PC-9 (cell line): ENCODE results near the gene OR4D9. TPM values are rescaled to one million over a fixed set of nuclear protein-coding genes. Genes with fewer than 3 reads are reported as not detected.

Experiments
- BruUV-seq: library from RNA; stranded (reverse); fragments of 400-500 nt; replicated peaks from 2 replicates; lab custom pipeline; 2021; lab: Mats Ljungman, UMichigan
- CTCF ChIA-PET: fragments of 300-600 bp; sonication (Branson Sonifier 250); formaldehyde crosslinking; loops from one replicate; lab custom pipeline; 2022; ENCODE audit warnings: antibody characterized with exemption; lab: Charles Lee
- POLR2A ChIA-PET: fragments of 300-600 bp; sonication (Branson Sonifier 250); formaldehyde crosslinking; loops from one replicate; lab custom pipeline; 2022; ENCODE audit warnings: antibody characterized with exemption; ENCODE audit not compliant: unreplicated experiment; lab: Charles Lee
- DNase-seq, 2 experiments: peaks; one replicate each; pipeline versions ENCODE4 v3.0.0 to v3.0.0-alpha.2; 2015 to 2022; ENCODE audit warnings: mixed read lengths in 1 of 2
- H2AFZ ChIP-seq: fragments of 200-600 bp; sonication (generic); 2 replicates; pipeline ENCODE4 v1.8.1; 2017; ENCODE audit warnings: antibody characterized with exemption
- H3F3A ChIP-seq: fragments of 200-600 bp; sonication (generic); 2 replicates; pipeline ENCODE4 v1.8.1; 2017; ENCODE audit warnings: antibody characterized with exemption, mild to moderate bottlenecking, low read depth; ENCODE audit not compliant: insufficient read depth
- H3K27ac ChIP-seq: fragments of 200-600 bp; sonication (generic); 2 replicates; pipeline ENCODE4 v1.6.1; 2016; ENCODE audit warnings: mixed run types
- H3K27me3 ChIP-seq: fragments of 200-600 bp; sonication (generic); 2 replicates; pipeline ENCODE4 v1.6.1; 2016; ENCODE audit warnings: low read depth, mixed run types; ENCODE audit not compliant: insufficient read depth
- H3K36me3 ChIP-seq: fragments of 200-600 bp; sonication (generic); 2 replicates; pipeline ENCODE4 v1.6.1; 2016; ENCODE audit warnings: low read depth, mixed run types
- H3K4me1 ChIP-seq: fragments of 200-600 bp; sonication (generic); replicated peaks from 2 replicates; pipeline ENCODE4 v1.6.1; 2016; ENCODE audit warnings: mixed run types; ENCODE audit not compliant: insufficient read depth
- H3K4me2 ChIP-seq: fragments of 200-600 bp; sonication (generic); 2 replicates; pipeline ENCODE4 v1.6.1; 2017; ENCODE audit warnings: mixed run types
- H3K4me3 ChIP-seq: fragments of 200-600 bp; sonication (generic); 2 replicates; pipeline ENCODE4 v1.6.1; 2016; ENCODE audit warnings: mixed run types
- H3K79me2 ChIP-seq: fragments of 200-600 bp; sonication (generic); 2 replicates; pipeline ENCODE4 v1.6.1; 2017; ENCODE audit warnings: low read depth, mixed run types
- H3K9me2 ChIP-seq: fragments of 200-600 bp; sonication (generic); 2 replicates; pipeline ENCODE4 v1.8.1; 2017; ENCODE audit warnings: mild to moderate bottlenecking; ENCODE audit not compliant: insufficient read depth
- H3K9me3 ChIP-seq: fragments of 200-600 bp; sonication (generic); 2 replicates; pipeline ENCODE4 v1.8.1; 2016; ENCODE audit warnings: low read depth; ENCODE audit not compliant: insufficient read depth
- H4K20me1 ChIP-seq: fragments of 200-600 bp; sonication (generic); 2 replicates; pipeline ENCODE4 v1.8.1; 2017; ENCODE audit not compliant: insufficient read depth
- EZH2 ChIP-seq: fragments of 200-600 bp; sonication (generic); IDR thresholded peaks from 2 replicates; pipeline ENCODE4 v1.8.0; 2017; ENCODE audit warnings: antibody characterized with exemption, low read depth
- intact Hi-C: fragments of 100-400 bp; cut with micrococcal nuclease; formaldehyde crosslinking; loops from one replicate; pipeline ENCODE4 v1.10.0; 2022; ENCODE audit not compliant: unreplicated experiment
- total RNA-seq: library from RNA; stranded (reverse); gene quantifications from 2 replicates; pipeline ENCODE4 v1.2.3, GENCODE V29; 2021
- TF ChIP-seq, protein P1 (sequence below): fragments of 200-600 bp; sonication (generic); conservative IDR thresholded peaks from 2 replicates; pipeline ENCODE4 v1.6.1; 2017; ENCODE audit warnings: mixed run types, antibody characterized with exemption, mild to moderate bottlenecking, moderate library complexity

The OR4D9 gene
- total RNA-seq, 1 experiment from 2014 or later, result not detected

DNA sequence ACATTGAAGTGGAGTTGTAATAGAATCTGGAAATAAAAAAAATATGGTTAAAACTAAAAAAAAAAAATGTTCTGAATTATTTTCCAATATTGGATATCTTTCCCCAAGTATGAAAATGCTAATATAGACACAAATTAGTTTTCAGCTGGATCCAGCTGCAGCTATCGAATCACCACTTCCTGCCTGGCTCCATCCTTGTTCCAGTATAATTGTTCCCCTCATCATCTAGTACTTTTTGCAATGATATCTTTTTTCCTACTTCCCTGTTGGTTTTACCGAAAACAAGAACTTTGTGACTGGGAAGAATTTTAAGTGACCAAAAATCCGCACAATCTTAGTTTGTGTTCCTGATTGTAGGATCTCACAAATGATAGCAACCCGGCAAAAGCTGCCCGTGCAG is 9.4 kb downstream of the OR4D9 start:
- Histone ChIP-seq H3K9me3 (no peaks in the 10 kb centered on the region), H3K79me2 (no peaks in the 10 kb centered on the region), H4K20me1 (no peaks in the 10 kb centered on the region), H3K27ac (no peak overlapping the region), H2AFZ (no peak overlapping the region), H3K36me3 (no peaks in the 10 kb centered on the region), H3K4me1 (no peaks in the 10 kb centered on the region), H3K4me3 (no peak overlapping the region), H3F3A (no peaks in the 10 kb centered on the region), H3K9me2 (no peaks in the 10 kb centered on the region), H3K4me2 (no peak overlapping the region), H3K27me3 (peaks cover 55% of the 10 kb centered on the region)
- POLR2A ChIA-PET, result no interaction called here
- TF ChIP-seq EZH2, result no peak
- TF ChIP-seq, protein P1, sequence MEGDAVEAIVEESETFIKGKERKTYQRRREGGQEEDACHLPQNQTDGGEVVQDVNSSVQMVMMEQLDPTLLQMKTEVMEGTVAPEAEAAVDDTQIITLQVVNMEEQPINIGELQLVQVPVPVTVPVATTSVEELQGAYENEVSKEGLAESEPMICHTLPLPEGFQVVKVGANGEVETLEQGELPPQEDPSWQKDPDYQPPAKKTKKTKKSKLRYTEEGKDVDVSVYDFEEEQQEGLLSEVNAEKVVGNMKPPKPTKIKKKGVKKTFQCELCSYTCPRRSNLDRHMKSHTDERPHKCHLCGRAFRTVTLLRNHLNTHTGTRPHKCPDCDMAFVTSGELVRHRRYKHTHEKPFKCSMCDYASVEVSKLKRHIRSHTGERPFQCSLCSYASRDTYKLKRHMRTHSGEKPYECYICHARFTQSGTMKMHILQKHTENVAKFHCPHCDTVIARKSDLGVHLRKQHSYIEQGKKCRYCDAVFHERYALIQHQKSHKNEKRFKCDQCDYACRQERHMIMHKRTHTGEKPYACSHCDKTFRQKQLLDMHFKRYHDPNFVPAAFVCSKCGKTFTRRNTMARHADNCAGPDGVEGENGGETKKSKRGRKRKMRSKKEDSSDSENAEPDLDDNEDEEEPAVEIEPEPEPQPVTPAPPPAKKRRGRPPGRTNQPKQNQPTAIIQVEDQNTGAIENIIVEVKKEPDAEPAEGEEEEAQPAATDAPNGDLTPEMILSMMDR, result no peak
- intact Hi-C loops, result no loop called here
- CTCF ChIA-PET, result interaction anchor here (0.6 kb wide), 1 partner anchor 284 kb away, joined by 5 read pairs; no protein-coding TSS in a partner anchor
- no TSS peak for BruUV-seq
- DNase-seq, result no peak

DNA sequence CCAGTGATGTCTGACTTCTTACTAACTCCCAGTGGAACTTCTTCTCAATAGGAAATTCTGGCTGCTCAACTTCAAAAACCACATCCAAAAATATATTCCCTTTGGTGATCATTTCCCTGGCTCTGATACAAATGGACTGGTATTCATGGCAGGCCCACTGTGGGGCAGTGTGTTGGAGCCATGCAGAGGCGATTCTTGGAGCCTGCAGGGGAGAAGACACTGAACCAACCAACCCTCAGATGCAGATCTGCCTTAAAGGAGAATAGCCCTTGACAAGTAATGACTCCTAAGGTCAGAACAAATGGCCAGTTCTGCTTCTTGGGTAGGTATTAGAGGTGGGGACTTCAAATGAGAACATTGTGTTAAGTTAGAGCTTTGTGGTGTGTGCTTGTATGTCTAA is 12.2 kb downstream of the OR4D9 start:
- no peaks in the 10 kb centered on the region for H3K4me1 ChIP-seq
- no peak overlapping the region for H2AFZ ChIP-seq
- H4K20me1 ChIP-seq, result no peaks in the 10 kb centered on the region
- H3K9me2 ChIP-seq, result no peaks in the 10 kb centered on the region
- ChIA-PET POLR2A (no interaction called here), CTCF (no interaction called here)
- no peak overlapping the region for H3K4me3 ChIP-seq
- TF ChIP-seq, protein P1, result no peak
- no peak for TF ChIP-seq EZH2
- H3K27me3 ChIP-seq, result peaks cover 37% of the 10 kb centered on the region
- H3K9me3 ChIP-seq, result no peaks in the 10 kb centered on the region
- H3K36me3 ChIP-seq, result no peaks in the 10 kb centered on the region
- BruUV-seq, result no TSS peak
- intact Hi-C loops, result no loop called here
- no peak overlapping the region for H3K27ac ChIP-seq
- H3F3A ChIP-seq, result no peaks in the 10 kb centered on the region
- no peak for DNase-seq
- no peaks in the 10 kb centered on the region for H3K79me2 ChIP-seq
- H3K4me2 ChIP-seq, result no peak overlapping the region

DNA sequence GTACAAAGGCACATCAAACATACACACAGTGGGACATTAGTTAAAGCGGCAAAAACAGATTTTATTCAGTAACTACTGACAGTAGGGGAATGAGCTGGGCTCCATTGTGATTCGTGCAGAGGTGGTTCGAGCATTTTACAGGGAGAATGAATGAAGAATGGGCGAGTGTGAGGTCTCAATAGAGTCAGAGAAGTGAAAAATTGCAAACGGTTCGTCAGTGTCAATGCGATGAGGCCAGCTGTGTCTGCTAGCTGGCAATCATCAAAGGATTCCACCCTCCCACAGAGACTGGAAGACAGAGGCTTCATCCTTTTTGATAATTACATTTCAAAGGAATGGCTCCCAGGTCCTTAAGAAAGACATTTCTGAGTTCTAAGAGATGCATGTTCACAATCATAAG is 17.4 kb downstream of the OR4D9 start:
- BruUV-seq, result no TSS peak
- no peak for DNase-seq
- Histone ChIP-seq H3K36me3 (no peaks in the 10 kb centered on the region), H3K4me1 (no peaks in the 10 kb centered on the region), H3K9me2 (no peaks in the 10 kb centered on the region), H4K20me1 (no peaks in the 10 kb centered on the region), H3K27me3 (peaks cover 11% of the 10 kb centered on the region; the same call in 1 of the 2 replicates), H3K4me3 (no peak overlapping the region), H3F3A (no peaks in the 10 kb centered on the region), H3K9me3 (no peaks in the 10 kb centered on the region), H3K4me2 (no peak overlapping the region), H2AFZ (no peak overlapping the region), H3K27ac (no peak overlapping the region), H3K79me2 (no peaks in the 10 kb centered on the region)
- TF ChIP-seq, protein P1, result no peak
- TF ChIP-seq EZH2, result no peak
- intact Hi-C loops, result no loop called here
- ChIA-PET POLR2A (no interaction called here), CTCF (no interaction called here)
